ENCODE results near the gene GPS2. TPM values are rescaled to one million over a fixed set of nuclear protein-coding genes. Genes with fewer than 3 reads are reported as not detected.

The GPS2 gene
- total and polyA plus RNA-seq, 2 donors (not counting 3 experiments of a cell fraction or from before 2014, with no cell fraction given) = 51.6 to 132 TPM

DNA sequence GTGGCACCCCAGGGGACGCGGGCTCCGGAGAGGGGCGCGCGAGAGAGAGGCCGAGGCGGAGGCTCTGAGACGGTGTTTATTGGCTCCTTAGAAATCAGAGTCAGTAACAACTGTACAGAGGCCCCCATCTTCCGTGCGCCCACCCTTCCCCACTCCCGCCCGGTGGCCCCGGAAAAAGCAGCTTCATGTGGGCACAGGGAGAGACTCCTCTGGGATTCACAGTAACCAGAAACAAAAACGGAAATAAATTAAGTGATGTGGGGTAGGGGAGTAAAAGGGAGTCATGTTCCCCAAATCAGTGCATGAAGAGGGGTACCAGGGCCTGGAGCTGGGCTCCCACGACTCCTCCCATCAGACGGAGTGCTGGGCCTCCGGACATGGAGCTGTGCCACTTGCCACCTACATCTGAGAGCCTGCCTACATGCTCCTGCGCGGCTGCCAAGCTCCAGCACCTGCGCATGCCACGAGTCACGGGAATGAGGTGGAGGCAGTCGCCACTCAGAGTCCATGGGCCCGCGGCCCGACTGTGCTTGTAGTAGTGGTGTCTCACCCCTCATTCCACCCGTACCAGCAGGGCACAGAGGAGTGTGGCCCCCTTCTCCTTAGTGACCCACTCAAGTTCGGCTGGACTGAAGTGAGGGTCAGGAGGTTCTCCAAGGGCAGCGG, 543 bp upstream of the GPS2 start:
- peaks cover 24% of the 10 kb centered on the region for H3K4me1 ChIP-seq (ENCODE audit: control insufficient read depth, extremely low read depth, insufficient read depth, low read length)
- H3K4me2 ChIP-seq (ENCODE audit: insufficient read depth, low read length) = peak overlapping the region; percentile 48
- H2AFZ ChIP-seq (ENCODE audit: low read depth, low read length) = peak overlapping the region; percentile 75
- intact Hi-C loops (cut with micrococcal nuclease) = loop anchor here (1.0 kb wide), 1 partner anchor 14 kb away; the partner anchor contains the start of gene NEURL4
- POLR2A ChIA-PET = interaction anchor here (1.2 kb wide), 1 partner anchor 14 kb away, joined by 5 read pairs; the partner anchor contains the start of gene NEURL4
- no TSS peak for BruUV-seq (replicated peaks)
- CTCF ChIA-PET = interaction anchor here (1.1 to 1.6 kb wide), 5 partner anchors 14 to 270 kb away, joined by 3 read pairs; partner anchors contain the start of genes NEURL4 and SLC2A4
- peaks cover 22 to 45% of the 10 kb centered on the region in 2 experiments for H3K36me3 ChIP-seq (ENCODE audit: control insufficient read depth in 2 of 2, extremely low read depth in 1 of 2, insufficient read depth in 2 of 2, low read length in 2 of 2)
- TF ChIP-seq MAX (IDR thresholded peaks at IDR 0.05; ENCODE audit: insufficient read depth, insufficient read length) (no peak), POLR2A (IDR thresholded peaks at IDR 0.05; ENCODE audit: low read depth, low read length) (no peak), JUN (IDR thresholded peaks at IDR 0.05; ENCODE audit: borderline replicate concordance, insufficient read depth, insufficient read length, low read depth) (no peak), CTCF (IDR thresholded peaks at IDR 0.05; ENCODE audit: extremely low read depth in 1 of 2, insufficient read depth in 1 of 2, low read depth in 1 of 2, low read length in 2 of 2) (no peak), EZH2 (IDR thresholded peaks at IDR 0.05; ENCODE audit: borderline replicate concordance, low read depth, low read length, severe bottlenecking) (no peak), FOS (IDR thresholded peaks at IDR 0.05; ENCODE audit: borderline replicate concordance, insufficient read depth, low read length) (no peak), GATA2 (IDR thresholded peaks at IDR 0.05; ENCODE audit: insufficient read depth, insufficient read length, low read depth, low read length) (no peak), POLR2AphosphoS5 (IDR thresholded peaks at IDR 0.05; ENCODE audit: insufficient read depth, low read depth, low read length) (no peak), MYC (IDR thresholded peaks at IDR 0.05; ENCODE audit: low read depth, low read length) (no peak)
- dilution Hi-C loops (cut with MboI; ENCODE audit: extremely low pct_ligation_motif_present, low sequenced_read_pairs) = no loop called here
- H3K27me3 ChIP-seq (ENCODE audit: control insufficient read depth in 2 of 2, insufficient read depth in 2 of 2, low read length in 2 of 2) = no peaks in the 10 kb centered on the region
- no peaks in the 10 kb centered on the region for H3K9me1 ChIP-seq (replicated peaks; ENCODE audit: control insufficient read depth, extremely low read depth, insufficient read depth, low read length)
- DNase-seq (ENCODE audit: low read depth, low spot score) = no peak
- peaks cover 16% of the 10 kb centered on the region for H3K79me2 ChIP-seq (ENCODE audit: control insufficient read depth, insufficient read depth, low read length)
- H3K4me3 ChIP-seq (replicated peaks in 1 of 3; ENCODE audit: insufficient read depth in 1 of 3, low read depth in 1 of 3, low read length in 3 of 3) = peak overlapping the region; percentile 12 to 87 (median 64)
- FAIRE-seq = peak; percentile 37
- peak overlapping the region; percentile 49 for H3K9ac ChIP-seq (replicated peaks; ENCODE audit: extremely low read depth, insufficient read depth, low read length)
- H3K27ac ChIP-seq (ENCODE audit: insufficient read depth, low read depth, low read length) = peak overlapping the region; percentile 65
- H4K20me1 ChIP-seq (replicated peaks; ENCODE audit: control insufficient read depth, extremely low read depth, insufficient read depth, low read length) = no peaks in the 10 kb centered on the region
- H3K9me3 ChIP-seq (replicated peaks; ENCODE audit: control insufficient read depth, insufficient read depth, low read length) = no peaks in the 10 kb centered on the region

Data from endothelial cell of umbilical vein (primary cell).